Measurements from ENCODE around the gene ANKS3.

ANKS3 gene

GRCh38 chr16:4734063-4734729 is at the start of gene ANKS3, which contains the start of gene DNAAF8:
TSS of gene ANKS3 (minus strand) at chr16:4734271. CDS start at chr16:4730149, 4,122 bp downstream.
TSS of gene DNAAF8 (plus strand) at chr16:4734537. CDS start at chr16:4736515, 1,978 bp downstream.
- Histone ChIP-seq H3K4me2 (ENCODE audit: insufficient read depth, low read length) (peak within 1 kb of the TSS; percentile 99), H3K79me2 (ENCODE audit: insufficient read depth, low read length) (peaks cover 22% of the 10 kb centered on the region), H3K9me3 (ENCODE audit: insufficient read depth, low read length, severe bottlenecking) (no peaks in the 10 kb centered on the region), H3K4me1 (ENCODE audit: insufficient read depth, low read length) (peaks cover 32% of the 10 kb centered on the region), H3K36me3 (ENCODE audit: insufficient read depth, low read length) (peaks cover 11% of the 10 kb centered on the region; the same call in 1 of the 2 replicates), H4K20me1 (ENCODE audit: insufficient read depth, low read length) (no peaks in the 10 kb centered on the region), H3K27me3 (ENCODE audit: insufficient read depth, low read length, poor library complexity) (no peaks in the 10 kb centered on the region), H3K9ac (ENCODE audit: low read depth, low read length) (peak within 1 kb of the TSS; percentile 85), H3K27ac (ENCODE audit: low read length) (peak within 1 kb of the TSS; percentile 81), H2AFZ (ENCODE audit: low read depth, low read length) (peak within 1 kb of the TSS; percentile 97), H3K4me3 (ENCODE audit: low read depth in 1 of 2, low read length in 2 of 2) (peak within 1 kb of the TSS; percentile 89 to 94)
- DNase-seq = peak; percentile 85
- peak; percentile 78 for ATAC-seq (ENCODE audit: insufficient read depth, low read depth)
- no peak for TF ChIP-seq EZH2 (IDR thresholded peaks at IDR 0.05; ENCODE audit: borderline replicate concordance, low read depth, low read length, severe bottlenecking)
- no peak for TF ChIP-seq CTCF (IDR thresholded peaks at IDR 0.05; ENCODE audit: borderline replicate concordance, extremely low read depth, low read length, poor library complexity, severe bottlenecking)

GRCh38 chr16:4783251-4783950 is 49.3 kb upstream of the ANKS3 start:
- Histone ChIP-seq H3K79me2 (ENCODE audit: insufficient read depth, low read length) (no peaks in the 10 kb centered on the region), H3K4me2 (ENCODE audit: insufficient read depth, low read length) (no peak overlapping the region), H3K9ac (ENCODE audit: low read depth, low read length) (no peak overlapping the region), H2AFZ (ENCODE audit: low read depth, low read length) (no peak overlapping the region), H4K20me1 (ENCODE audit: insufficient read depth, low read length) (no peaks in the 10 kb centered on the region), H3K4me1 (ENCODE audit: insufficient read depth, low read length) (no peaks in the 10 kb centered on the region), H3K4me3 (ENCODE audit: low read depth in 1 of 2, low read length in 2 of 2) (no peak overlapping the region), H3K27ac (ENCODE audit: low read length) (no peak overlapping the region), H3K9me3 (ENCODE audit: insufficient read depth, low read length, severe bottlenecking) (no peaks in the 10 kb centered on the region), H3K27me3 (ENCODE audit: insufficient read depth, low read length, poor library complexity) (no peaks in the 10 kb centered on the region), H3K36me3 (ENCODE audit: insufficient read depth, low read length) (no peaks in the 10 kb centered on the region)
- DNase-seq (no peak), ATAC-seq (ENCODE audit: insufficient read depth, low read depth) (no peak)
- TF ChIP-seq CTCF (IDR thresholded peaks at IDR 0.05; ENCODE audit: borderline replicate concordance, extremely low read depth, low read length, poor library complexity, severe bottlenecking) (no peak), EZH2 (IDR thresholded peaks at IDR 0.05; ENCODE audit: borderline replicate concordance, low read depth, low read length, severe bottlenecking) (no peak)

GRCh38 chr16:4780235-4780634 is 46.2 kb upstream of the ANKS3 start:
- H4K20me1 ChIP-seq (ENCODE audit: insufficient read depth, low read length) = no peaks in the 10 kb centered on the region
- no peak overlapping the region for H2AFZ ChIP-seq (ENCODE audit: low read depth, low read length)
- H3K27me3 ChIP-seq (ENCODE audit: insufficient read depth, low read length, poor library complexity) = no peaks in the 10 kb centered on the region
- no peaks in the 10 kb centered on the region for H3K9me3 ChIP-seq (ENCODE audit: insufficient read depth, low read length, severe bottlenecking)
- no peak for DNase-seq
- H3K79me2 ChIP-seq (ENCODE audit: insufficient read depth, low read length) = no peaks in the 10 kb centered on the region
- H3K4me3 ChIP-seq (ENCODE audit: low read depth in 1 of 2, low read length in 2 of 2) = no peak overlapping the region
- no peak for ATAC-seq (ENCODE audit: insufficient read depth, low read depth)
- TF ChIP-seq CTCF (IDR thresholded peaks at IDR 0.05; ENCODE audit: borderline replicate concordance, extremely low read depth, low read length, poor library complexity, severe bottlenecking) (no peak), EZH2 (IDR thresholded peaks at IDR 0.05; ENCODE audit: borderline replicate concordance, low read depth, low read length, severe bottlenecking) (no peak)
- H3K4me1 ChIP-seq (ENCODE audit: insufficient read depth, low read length) = no peaks in the 10 kb centered on the region
- no peak overlapping the region for H3K4me2 ChIP-seq (ENCODE audit: insufficient read depth, low read length)
- no peak overlapping the region for H3K27ac ChIP-seq (ENCODE audit: low read length)
- no peaks in the 10 kb centered on the region for H3K36me3 ChIP-seq (ENCODE audit: insufficient read depth, low read length)
- no peak overlapping the region for H3K9ac ChIP-seq (ENCODE audit: low read depth, low read length)

Measured in DND-41 (cell line).